Kidney epithelial cell (primary cell): ENCODE results near the gene JOSD1. TPM values are rescaled to one million over a fixed set of nuclear protein-coding genes. Genes with fewer than 3 reads are reported as not detected.
A peak's percentile ranks its signal among the peaks of the same experiment; 100 is the strongest.

ENCODE experiments used
- DNase-seq: peaks from one replicate; pipeline ENCODE4 v3.0.0-alpha.2; 2010; ENCODE audit warnings: low read depth
- H3K27me3 ChIP-seq: 2 replicates; pipeline ENCODE4 v1.6.0; 2011; ENCODE audit warnings: low read length; ENCODE audit not compliant: control insufficient read depth, insufficient read depth
- H3K36me3 ChIP-seq: 2 replicates; pipeline ENCODE4 v1.5.1; 2011; ENCODE audit warnings: low read length; ENCODE audit not compliant: control insufficient read depth, insufficient read depth
- H3K4me3 ChIP-seq: 2 replicates; pipeline ENCODE4 v1.5.1; 2011; ENCODE audit warnings: low read depth, mild to moderate bottlenecking, control low read depth, low read length
- total RNA-seq: library from RNA; depleted of rRNA; stranded (reverse); fragments of >200 nt; gene quantifications from 2 replicates; pipeline ENCODE4 v1.2.3, GENCODE V29; 2015
- TF ChIP-seq, protein P1 (sequence below): IDR thresholded peaks from 2 replicates; pipeline ENCODE4 v1.5.1; 2011; ENCODE audit warnings: mild to moderate bottlenecking, moderate library complexity, low read length, control low read depth, inconsistent platforms; ENCODE audit not compliant: insufficient read depth, poor library complexity, severe bottlenecking

Gene JOSD1
- total RNA-seq, 1 donor from 2014 or later, result 97.3 TPM

DNA sequence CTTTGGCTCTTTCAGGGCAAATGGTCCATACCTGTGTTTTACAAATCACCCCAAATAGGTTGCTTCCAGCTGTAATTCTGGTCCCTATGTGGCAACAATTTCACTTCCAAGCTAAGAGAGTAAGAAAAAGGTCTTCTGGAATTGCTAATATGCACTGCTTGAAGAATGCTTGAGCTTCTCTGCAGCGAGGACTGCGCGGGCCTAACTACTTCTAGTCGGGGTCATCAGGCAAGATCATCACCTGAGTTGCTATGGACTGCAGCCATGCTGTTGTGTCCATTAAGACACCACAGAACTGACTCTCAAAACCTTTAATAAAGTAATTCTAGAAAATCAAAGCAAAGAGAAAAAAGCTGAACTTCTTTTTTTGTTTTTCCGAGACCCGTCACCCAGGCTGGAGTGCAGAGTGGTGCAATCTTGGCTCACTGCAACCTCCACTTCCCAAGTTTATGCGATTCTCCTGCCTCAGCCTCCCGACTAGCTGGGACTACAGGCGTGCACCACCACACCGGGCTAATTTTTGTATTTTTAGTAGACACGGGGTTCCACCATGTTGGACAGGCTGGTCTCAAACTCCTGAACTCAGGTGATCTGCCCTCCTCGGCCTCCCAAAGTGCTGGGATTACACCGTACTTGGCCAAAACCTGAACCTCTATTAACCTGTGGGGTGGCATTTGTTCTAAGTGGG lies 2.2 kb downstream of the JOSD1 start:
- no peak for DNase-seq
- H3K4me3 ChIP-seq, result peak overlapping the region; percentile 59
- H3K36me3 ChIP-seq, result no peaks in the 10 kb centered on the region
- H3K27me3 ChIP-seq, result no peaks in the 10 kb centered on the region
- TF ChIP-seq, protein P1, sequence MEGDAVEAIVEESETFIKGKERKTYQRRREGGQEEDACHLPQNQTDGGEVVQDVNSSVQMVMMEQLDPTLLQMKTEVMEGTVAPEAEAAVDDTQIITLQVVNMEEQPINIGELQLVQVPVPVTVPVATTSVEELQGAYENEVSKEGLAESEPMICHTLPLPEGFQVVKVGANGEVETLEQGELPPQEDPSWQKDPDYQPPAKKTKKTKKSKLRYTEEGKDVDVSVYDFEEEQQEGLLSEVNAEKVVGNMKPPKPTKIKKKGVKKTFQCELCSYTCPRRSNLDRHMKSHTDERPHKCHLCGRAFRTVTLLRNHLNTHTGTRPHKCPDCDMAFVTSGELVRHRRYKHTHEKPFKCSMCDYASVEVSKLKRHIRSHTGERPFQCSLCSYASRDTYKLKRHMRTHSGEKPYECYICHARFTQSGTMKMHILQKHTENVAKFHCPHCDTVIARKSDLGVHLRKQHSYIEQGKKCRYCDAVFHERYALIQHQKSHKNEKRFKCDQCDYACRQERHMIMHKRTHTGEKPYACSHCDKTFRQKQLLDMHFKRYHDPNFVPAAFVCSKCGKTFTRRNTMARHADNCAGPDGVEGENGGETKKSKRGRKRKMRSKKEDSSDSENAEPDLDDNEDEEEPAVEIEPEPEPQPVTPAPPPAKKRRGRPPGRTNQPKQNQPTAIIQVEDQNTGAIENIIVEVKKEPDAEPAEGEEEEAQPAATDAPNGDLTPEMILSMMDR, result no peak

DNA sequence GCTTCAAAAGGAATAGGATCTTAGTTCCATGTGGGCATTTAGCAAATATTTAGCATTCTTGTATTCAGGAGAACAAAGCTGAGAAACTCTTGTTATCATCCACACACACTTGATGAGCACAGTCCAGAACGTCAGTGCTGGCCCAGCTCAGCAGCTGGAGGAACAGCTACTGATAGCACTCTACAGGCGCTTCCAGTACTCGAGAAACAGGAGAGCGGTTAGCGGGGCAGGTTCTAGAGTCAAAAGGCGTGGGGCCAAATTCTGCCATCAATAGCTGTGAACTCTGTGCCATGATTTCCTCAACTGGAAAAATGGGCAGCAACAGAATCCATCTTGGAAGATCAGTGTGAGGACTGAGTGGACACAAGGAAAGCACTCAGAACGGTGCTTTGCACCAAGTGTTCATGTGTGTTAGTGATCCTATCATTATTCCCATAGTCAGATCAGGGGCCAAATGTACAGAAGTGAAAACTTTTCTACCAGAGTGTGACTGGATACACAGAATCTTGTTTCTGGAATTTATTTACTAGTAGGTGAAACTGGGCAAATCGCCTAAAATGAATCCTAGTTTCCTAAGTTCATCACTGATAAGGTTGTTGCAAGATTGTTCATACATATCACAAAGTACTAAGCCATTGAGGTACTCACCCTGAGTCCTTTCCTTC lies 3.2 kb downstream of the JOSD1 start:
- no peaks in the 10 kb centered on the region for H3K36me3 ChIP-seq
- DNase-seq, result no peak
- H3K4me3 ChIP-seq, result no peak overlapping the region
- TF ChIP-seq, protein P1, result no peak
- H3K27me3 ChIP-seq, result no peaks in the 10 kb centered on the region

DNA sequence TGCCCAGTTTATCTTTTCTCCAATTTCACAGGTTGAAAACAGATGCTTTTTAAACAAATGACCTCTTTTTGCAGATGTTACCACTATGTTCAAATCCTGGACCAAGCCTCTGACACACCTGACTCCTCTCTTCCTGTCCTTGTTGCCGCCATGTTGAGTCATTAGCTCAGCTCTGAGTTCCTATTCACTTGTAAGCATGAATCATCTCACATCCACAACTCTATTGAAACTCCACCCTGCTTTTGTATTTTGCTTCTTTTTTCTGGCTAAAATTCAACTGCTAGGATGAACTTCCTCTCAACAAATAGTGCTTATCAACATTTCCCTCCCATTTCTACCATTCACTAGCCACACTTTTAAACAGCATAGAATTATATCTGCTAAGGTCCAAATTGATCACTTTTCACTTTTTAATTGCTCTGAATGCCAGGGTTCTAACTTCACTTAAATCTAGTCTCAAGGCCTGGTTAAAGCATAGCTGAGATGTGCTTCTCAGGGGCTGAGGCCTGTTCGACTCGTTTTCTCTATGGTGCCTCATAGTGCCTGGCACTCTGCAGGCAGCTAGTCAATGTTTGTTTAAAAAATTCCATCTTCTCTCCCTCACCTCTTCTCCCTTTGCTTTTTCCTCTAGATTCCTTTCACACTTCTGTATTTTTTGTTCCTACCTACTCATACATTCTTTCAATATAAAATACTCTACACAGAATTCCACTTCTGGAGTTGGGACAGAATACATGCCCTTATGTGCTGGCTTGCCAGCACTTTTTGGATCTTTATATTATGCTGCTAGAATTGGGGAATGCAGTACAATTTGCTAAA lies 3.9 kb downstream of the JOSD1 start:
- H3K36me3 ChIP-seq, result no peaks in the 10 kb centered on the region
- peak; percentile 77 for DNase-seq
- no peak overlapping the region for H3K4me3 ChIP-seq
- no peaks in the 10 kb centered on the region for H3K27me3 ChIP-seq
- TF ChIP-seq, protein P1, result no peak

DNA sequence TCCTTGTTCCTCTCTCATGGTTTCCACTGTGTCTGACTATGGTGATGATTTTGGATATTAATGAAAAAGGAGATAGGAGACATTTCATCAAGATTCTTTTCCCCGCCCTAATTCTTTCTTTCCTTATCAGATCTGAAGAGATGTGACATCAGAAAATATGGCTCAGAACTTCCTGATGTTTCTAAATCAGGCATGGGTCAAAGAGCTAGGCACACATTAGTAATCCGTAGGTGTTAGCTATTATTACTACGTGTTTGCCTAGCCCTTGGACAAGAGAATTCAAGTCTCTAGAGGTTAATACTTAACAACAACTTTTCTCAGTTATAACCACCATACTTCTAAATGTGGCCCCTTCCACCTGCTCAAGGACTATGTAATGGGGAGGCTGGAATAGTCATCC lies 5.8 kb downstream of the JOSD1 start:
- Histone ChIP-seq H3K27me3 (no peaks in the 10 kb centered on the region), H3K4me3 (no peak overlapping the region), H3K36me3 (no peaks in the 10 kb centered on the region)
- DNase-seq, result no peak
- TF ChIP-seq, protein P1, result no peak

DNA sequence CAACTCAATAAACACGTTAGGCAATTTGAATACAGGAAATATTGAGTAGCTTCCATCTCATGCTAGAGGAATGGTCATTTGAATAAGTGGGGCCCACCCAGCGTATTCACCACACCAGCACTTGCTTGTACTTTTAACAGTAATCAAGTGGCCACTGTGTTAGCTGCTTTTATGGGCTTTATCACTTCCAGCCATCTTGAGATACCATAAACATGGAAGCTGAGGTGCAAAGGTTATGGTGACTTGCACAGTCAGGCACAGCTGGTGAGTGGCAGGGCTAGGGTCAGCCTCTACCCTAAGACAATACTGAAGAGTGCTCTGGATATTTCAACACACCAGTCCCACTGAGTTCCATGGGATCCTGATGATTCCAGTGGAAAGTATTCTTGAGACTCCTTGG lies 6.7 kb downstream of the JOSD1 start:
- TF ChIP-seq, protein P1, result no peak

More for the DNA sequence above, 6.7 kb downstream of the JOSD1 start:
- H3K27me3 ChIP-seq, result no peaks in the 10 kb centered on the region
- DNase-seq, result no peak
- no peak overlapping the region for H3K4me3 ChIP-seq
- peaks cover under 1% of the 10 kb centered on the region for H3K36me3 ChIP-seq
